CD4-positive, alpha-beta T cell treated with Interleukin-17A for 4 hours (primary cell): ENCODE measurements around the gene RPTOR.
"Not testable (repeated sequence)": the region's sequence is repeated elsewhere in the genome, so short reads cannot be mapped to it uniquely, and the experiment has no call there.

Experiments
- DNase-seq: peaks from one replicate; pipeline ENCODE4 v3.0.0-alpha.2; 2020; ENCODE audit warnings: mixed read lengths

RPTOR gene

GRCh38 chr17:80696456-80696855, 151.8 kb downstream of the RPTOR start:
- DNase-seq, result no peak

- DNase-seq, result no peak
Observed at GRCh38 chr17:80696964-80697363, 152.3 kb downstream of the RPTOR start.

- no peak for DNase-seq
Observed at GRCh38 chr17:80698297-80698696, 153.7 kb downstream of the RPTOR start.

GRCh38 chr17:80699205-80699604, 154.6 kb downstream of the RPTOR start:
- DNase-seq, result not testable (repeated sequence)

- no peak for DNase-seq
Observed at GRCh38 chr17:80701730-80702129, 157.1 kb downstream of the RPTOR start.

- no peak for DNase-seq
Observed at GRCh38 chr17:80702315-80703141, 157.9 kb downstream of the RPTOR start.

GRCh38 chr17:80703142-80703478, 158.5 kb downstream of the RPTOR start:
- peak; percentile 64 for DNase-seq

- DNase-seq, result no peak
Observed at GRCh38 chr17:80704381-80704819, 159.8 kb downstream of the RPTOR start.

GRCh38 chr17:80704894-80705293, 160.3 kb downstream of the RPTOR start:
- DNase-seq, result no peak

GRCh38 chr17:80705988-80706387, 161.3 kb downstream of the RPTOR start:
- DNase-seq, result peak; percentile 38

GRCh38 chr17:80706463-80706867, 161.8 kb downstream of the RPTOR start:
- no peak for DNase-seq

GRCh38 chr17:80708480-80708879, 163.8 kb downstream of the RPTOR start:
- DNase-seq, result peak; percentile 29

GRCh38 chr17:80709090-80709695, 164.6 kb downstream of the RPTOR start:
- DNase-seq, result no peak

GRCh38 chr17:80710714-80711302, 166.2 kb downstream of the RPTOR start:
- no peak for DNase-seq

- no peak for DNase-seq
Observed at GRCh38 chr17:80712089-80712488, 167.5 kb downstream of the RPTOR start.

- DNase-seq, result no peak
Observed at GRCh38 chr17:80712606-80713005, 168.0 kb downstream of the RPTOR start.

- no peak for DNase-seq
Observed at GRCh38 chr17:80716986-80717719, 172.5 kb downstream of the RPTOR start.

- DNase-seq, result no peak
Observed at GRCh38 chr17:80717720-80718083, 173.1 kb downstream of the RPTOR start.

GRCh38 chr17:80718428-80718827, 173.8 kb downstream of the RPTOR start:
- DNase-seq, result no peak

- no peak for DNase-seq
Observed at GRCh38 chr17:80719449-80719848, 174.8 kb downstream of the RPTOR start.

GRCh38 chr17:80720610-80721577, 176.3 kb downstream of the RPTOR start:
- peak; percentile 77 for DNase-seq

GRCh38 chr17:80722661-80723060, 178.0 kb downstream of the RPTOR start:
- DNase-seq, result no peak
